Ishikawa (cell line): ENCODE measurements around the gene CCDC177.

Experiments
- CEBPB ChIP-seq: IDR thresholded peaks from 2 replicates; pipeline ENCODE4 v1.6.1; 2012
- CREB1 ChIP-seq: IDR thresholded peaks from 2 replicates; pipeline ENCODE4 v1.6.1; 2012; ENCODE audit warnings: low read depth
- EGR1 ChIP-seq: IDR thresholded peaks from 2 replicates; pipeline ENCODE4 v1.6.1; 2012
- EP300 ChIP-seq: IDR thresholded peaks from 2 replicates; pipeline ENCODE4 v1.6.1; 2012; ENCODE audit warnings: borderline replicate concordance
- FOXM1 ChIP-seq: IDR thresholded peaks from 2 replicates; pipeline ENCODE4 v1.6.1; 2012; ENCODE audit warnings: low read depth, borderline replicate concordance
- NFIC ChIP-seq: IDR thresholded peaks from 2 replicates; pipeline ENCODE4 v1.6.1; 2012
- RAD21 ChIP-seq: IDR thresholded peaks from 2 replicates; pipeline ENCODE4 v1.6.1; 2012; ENCODE audit warnings: low read depth
- REST ChIP-seq: IDR thresholded peaks from 2 replicates; pipeline ENCODE4 v1.6.1; 2012; ENCODE audit warnings: low read depth, mild to moderate bottlenecking
- TAF1 ChIP-seq: IDR thresholded peaks from 2 replicates; pipeline ENCODE4 v1.6.1; 2012; ENCODE audit warnings: low read depth, mild to moderate bottlenecking
- TCF12 ChIP-seq: IDR thresholded peaks from 2 replicates; pipeline ENCODE4 v1.6.1; 2012; ENCODE audit warnings: low read depth
- TEAD4 ChIP-seq: IDR thresholded peaks from 2 replicates; pipeline ENCODE4 v1.6.1; 2012
- YY1 ChIP-seq: IDR thresholded peaks from 2 replicates; pipeline ENCODE4 v1.6.1; 2012; ENCODE audit warnings: low read depth
- ZBTB7A ChIP-seq: IDR thresholded peaks from 2 replicates; pipeline ENCODE4 v1.6.1; 2012; ENCODE audit warnings: low read depth
- TF ChIP-seq, protein P1 (sequence below): IDR thresholded peaks from 2 replicates; pipeline ENCODE4 v1.6.1; 2012
- TF ChIP-seq, protein P2 (sequence below): IDR thresholded peaks from 2 replicates; pipeline ENCODE4 v1.6.1; 2012

Gene CCDC177

DNA sequence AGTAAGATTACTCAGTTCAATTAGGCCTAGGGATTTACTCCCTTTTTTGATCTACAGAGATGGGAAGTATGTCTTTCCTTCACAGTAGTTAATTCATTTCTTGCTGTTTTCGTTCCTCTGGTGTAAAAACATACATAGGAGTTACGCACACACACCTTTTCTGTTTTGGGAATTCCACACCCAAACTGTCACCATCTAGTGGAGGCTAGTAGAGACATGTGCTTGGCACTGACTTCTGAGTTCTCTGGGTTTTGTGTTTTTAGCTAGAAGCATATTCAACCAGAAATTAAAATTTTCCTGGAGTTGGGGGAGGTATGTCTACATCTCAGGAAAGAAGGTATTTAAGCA is 38.1 kb upstream of the CCDC177 start:
- no peak for TF ChIP-seq ZBTB7A
- TF ChIP-seq, protein P1, sequence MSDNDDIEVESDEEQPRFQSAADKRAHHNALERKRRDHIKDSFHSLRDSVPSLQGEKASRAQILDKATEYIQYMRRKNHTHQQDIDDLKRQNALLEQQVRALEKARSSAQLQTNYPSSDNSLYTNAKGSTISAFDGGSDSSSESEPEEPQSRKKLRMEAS: peak; percentile 22; the same call in 1 of the 2 replicates

DNA sequence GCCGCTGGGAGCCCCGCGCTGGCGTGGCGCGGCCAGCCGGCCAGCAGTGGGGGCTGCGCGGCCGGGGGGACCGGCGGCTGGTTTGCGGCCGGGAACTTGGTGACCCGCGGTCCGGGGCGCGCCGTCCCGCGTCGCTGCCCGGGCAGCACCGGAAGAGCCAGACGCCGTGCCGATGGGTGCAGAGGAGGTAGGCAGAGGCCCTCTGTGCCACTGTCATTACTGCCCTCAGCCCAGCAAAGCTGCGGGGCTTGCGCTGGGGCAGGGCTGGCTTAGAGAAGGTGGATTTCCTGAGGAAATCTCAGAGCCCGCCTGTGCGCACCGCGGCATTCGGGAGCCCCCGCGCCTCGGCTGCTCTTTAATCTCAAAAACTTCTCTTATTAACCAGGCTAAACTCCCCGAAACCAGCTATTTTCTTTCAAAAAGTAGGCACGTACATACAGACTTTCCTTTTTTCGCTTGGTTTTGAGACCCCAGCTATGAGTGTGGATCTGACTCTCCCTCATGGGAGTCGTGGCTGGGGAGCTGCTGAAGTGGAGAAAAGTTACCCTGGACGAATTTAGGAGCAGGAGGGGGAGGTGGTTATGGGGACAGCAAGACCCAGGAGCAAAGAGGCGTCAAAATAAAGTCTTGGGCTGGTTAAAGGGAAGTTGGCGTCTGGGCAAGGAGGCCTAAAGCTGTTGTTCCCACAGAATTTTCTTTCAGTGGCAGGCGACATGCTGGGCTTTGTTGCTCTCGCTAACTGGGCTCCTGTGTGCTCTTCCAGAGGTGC is 37.5 kb upstream of the CCDC177 start:
- no peak for TF ChIP-seq EP300
- TF ChIP-seq, protein P1: peak; percentile 31; the same call in 1 of the 2 replicates
- no peak for TF ChIP-seq FOXM1
- no peak for TF ChIP-seq TEAD4

DNA sequence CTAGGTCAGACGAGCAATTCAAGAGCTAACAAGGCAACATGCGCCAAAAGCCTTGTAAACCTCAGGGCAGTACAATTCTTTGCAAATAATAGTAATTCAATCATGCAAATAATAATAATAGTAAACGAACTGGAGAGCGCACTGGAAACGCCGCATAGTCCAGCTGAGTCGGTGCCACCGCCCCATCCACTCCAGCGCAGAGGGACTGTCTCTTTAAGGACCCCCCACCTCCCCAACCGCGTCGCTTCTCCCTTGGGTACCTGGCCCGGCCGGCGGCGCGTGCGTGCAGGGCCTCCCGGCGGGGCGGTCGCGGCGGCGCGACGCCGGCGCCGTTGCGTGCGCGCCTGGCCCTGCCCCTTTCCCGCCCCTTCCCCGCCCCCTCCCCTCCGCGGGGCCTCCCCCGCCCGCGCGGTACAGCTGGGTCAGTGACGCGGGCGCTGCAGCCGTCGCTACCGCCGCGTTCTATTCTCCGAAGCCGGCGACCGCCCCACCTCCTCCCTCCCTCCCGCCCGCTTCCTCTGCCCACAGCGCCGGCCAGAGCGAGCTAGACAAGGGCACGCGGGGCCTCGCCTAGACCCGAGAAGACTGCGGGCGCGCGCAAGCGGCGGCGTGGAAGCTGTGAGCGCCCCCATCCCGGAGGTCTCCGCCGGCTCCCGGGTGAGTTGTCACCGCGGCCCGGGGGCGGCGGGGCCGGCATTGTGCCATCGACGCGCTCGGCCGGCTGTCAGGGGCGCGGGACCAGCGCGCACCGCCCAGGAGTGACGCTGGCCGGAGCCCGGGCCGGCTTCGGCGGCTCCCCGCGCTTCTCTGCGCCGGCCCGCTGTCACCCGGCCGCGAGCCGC is 36.7 kb upstream of the CCDC177 start, which contains the start of gene SUSD6:
SUSD6 (plus strand) TSS at position 425 of the 842 bp plus-strand sequence. CDS start 46,997 bp downstream, outside the sequence.
- TF ChIP-seq ZBTB7A (no peak), EP300 (no peak), EGR1 (no peak), TAF1 (no peak; the same call in 1 of the 2 replicates), CREB1 (0 out of 2 replicates have a peak, but pooled peaks have one; percentile 24), TEAD4 (no peak), REST (no peak), YY1 (no peak), NFIC (no peak; the same call in 1 of the 2 replicates), CEBPB (no peak), RAD21 (no peak), TCF12 (no peak; the same call in 1 of the 2 replicates)
- TF ChIP-seq, protein P1: peak; percentile 72
- TF ChIP-seq, protein P2, sequence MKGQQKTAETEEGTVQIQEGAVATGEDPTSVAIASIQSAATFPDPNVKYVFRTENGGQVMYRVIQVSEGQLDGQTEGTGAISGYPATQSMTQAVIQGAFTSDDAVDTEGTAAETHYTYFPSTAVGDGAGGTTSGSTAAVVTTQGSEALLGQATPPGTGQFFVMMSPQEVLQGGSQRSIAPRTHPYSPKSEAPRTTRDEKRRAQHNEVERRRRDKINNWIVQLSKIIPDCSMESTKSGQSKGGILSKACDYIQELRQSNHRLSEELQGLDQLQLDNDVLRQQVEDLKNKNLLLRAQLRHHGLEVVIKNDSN: no peak

DNA sequence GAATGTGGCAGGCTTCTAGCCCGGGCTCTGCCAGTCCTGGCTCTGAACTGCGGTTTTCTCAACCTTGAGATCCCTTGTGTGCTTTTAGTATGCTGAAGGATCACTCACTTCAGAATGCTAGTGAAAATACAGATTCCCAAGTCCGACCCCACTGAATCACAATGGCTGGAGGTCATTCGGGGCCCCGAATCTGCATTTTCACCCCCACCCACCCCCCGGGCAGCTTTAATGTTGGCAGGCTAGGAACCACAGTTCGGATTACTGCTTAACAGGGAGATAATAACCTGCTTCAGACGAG is 36.2 kb upstream of the CCDC177 start:
- TF ChIP-seq EGR1 (no peak), EP300 (no peak), ZBTB7A (no peak), RAD21 (no peak), TCF12 (no peak), FOXM1 (no peak), CREB1 (no peak), TEAD4 (no peak), NFIC (no peak), CEBPB (no peak), YY1 (no peak), TAF1 (no peak), REST (no peak)
- TF ChIP-seq, protein P1: no peak
- TF ChIP-seq, protein P2: no peak

GRCh38 chr14:69610020-69610873 is 35.6 kb upstream of the CCDC177 start:
- TF ChIP-seq CEBPB: no peak
